ENCODE results near the gene MED26. TPM values are rescaled to one million over a fixed set of nuclear protein-coding genes. Genes with fewer than 3 reads are reported as not detected.
A peak's percentile ranks its signal among the peaks of the same experiment; 100 is the strongest.
"Not testable (repeated sequence)": the region's sequence is repeated elsewhere in the genome, so short reads cannot be mapped to it uniquely, and the experiment has no call there.

MED26 gene
- total RNA-seq, 1 experiment from 2014 or later, result 13.5 TPM

GRCh38 chr19:16659464-16659831, 31.4 kb upstream of the MED26 start:
- Histone ChIP-seq H3K27me3 (no peaks in the 10 kb centered on the region), H3K9me3 (replicated peaks) (no peaks in the 10 kb centered on the region), H3K4me1 (peaks cover 5% of the 10 kb centered on the region), H3K36me3 (peaks cover 30% of the 10 kb centered on the region), H3K4me3 (peak overlapping the region; percentile 90), H3K27ac (peak overlapping the region; percentile 83)
- peak in 1 of 2 experiments; percentile 9 for DNase-seq

- H3K4me1 ChIP-seq, result peaks cover 5% of the 10 kb centered on the region
- no peak overlapping the region for H3K27ac ChIP-seq
- no peak overlapping the region for H3K4me3 ChIP-seq
- no peak for DNase-seq
- H3K9me3 ChIP-seq (replicated peaks), result no peaks in the 10 kb centered on the region
- H3K27me3 ChIP-seq, result no peaks in the 10 kb centered on the region
- H3K36me3 ChIP-seq, result peaks cover 51% of the 10 kb centered on the region
These were observed 29.4 kb upstream of the MED26 start for GRCh38 chr19:16657384-16657783.

DNA sequence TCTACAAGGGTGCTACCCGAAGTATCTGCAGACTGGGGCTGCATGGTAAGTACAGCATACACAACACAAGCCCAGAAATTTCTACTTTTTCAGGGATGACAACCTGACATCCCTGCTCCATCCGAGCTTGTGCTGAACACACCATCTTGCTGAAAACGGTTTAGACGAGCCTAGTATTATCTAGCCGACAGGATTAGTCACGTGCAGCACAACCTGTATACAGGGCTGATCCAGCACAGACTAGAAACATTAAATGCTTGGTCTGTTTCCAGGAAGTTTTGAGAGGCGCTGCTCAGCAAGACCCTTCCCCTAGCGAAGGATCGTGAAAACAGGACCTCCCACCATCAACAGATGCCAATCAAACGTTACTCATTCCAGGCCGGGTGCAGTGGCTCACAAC, 27.7 kb upstream of the MED26 start:
- Histone ChIP-seq H3K27ac (no peak overlapping the region), H3K36me3 (peaks cover 62% of the 10 kb centered on the region), H3K4me3 (no peak overlapping the region), H3K9me3 (replicated peaks) (no peaks in the 10 kb centered on the region), H3K27me3 (no peaks in the 10 kb centered on the region), H3K4me1 (no peaks in the 10 kb centered on the region; the same call in 1 of the 2 replicates)
- DNase-seq, result no peak

- DNase-seq, result no peak
- no peak overlapping the region for H3K27ac ChIP-seq
- no peak overlapping the region for H3K4me3 ChIP-seq
- H3K9me3 ChIP-seq (replicated peaks), result no peaks in the 10 kb centered on the region
- no peaks in the 10 kb centered on the region for H3K27me3 ChIP-seq
- H3K4me1 ChIP-seq, result no peaks in the 10 kb centered on the region; the same call in 1 of the 2 replicates
- H3K36me3 ChIP-seq, result peaks cover 69% of the 10 kb centered on the region
These were observed 26.6 kb upstream of the MED26 start for GRCh38 chr19:16654627-16655026.

GRCh38 chr19:16654140-16654539, 26.1 kb upstream of the MED26 start:
- H3K36me3 ChIP-seq, result peaks cover 73% of the 10 kb centered on the region
- no peak overlapping the region for H3K4me3 ChIP-seq
- no peak overlapping the region for H3K27ac ChIP-seq
- H3K4me1 ChIP-seq, result no peaks in the 10 kb centered on the region; the same call in 1 of the 2 replicates
- H3K9me3 ChIP-seq (replicated peaks), result no peaks in the 10 kb centered on the region
- no peaks in the 10 kb centered on the region for H3K27me3 ChIP-seq
- peak; percentile 48 to 68 for DNase-seq

DNA sequence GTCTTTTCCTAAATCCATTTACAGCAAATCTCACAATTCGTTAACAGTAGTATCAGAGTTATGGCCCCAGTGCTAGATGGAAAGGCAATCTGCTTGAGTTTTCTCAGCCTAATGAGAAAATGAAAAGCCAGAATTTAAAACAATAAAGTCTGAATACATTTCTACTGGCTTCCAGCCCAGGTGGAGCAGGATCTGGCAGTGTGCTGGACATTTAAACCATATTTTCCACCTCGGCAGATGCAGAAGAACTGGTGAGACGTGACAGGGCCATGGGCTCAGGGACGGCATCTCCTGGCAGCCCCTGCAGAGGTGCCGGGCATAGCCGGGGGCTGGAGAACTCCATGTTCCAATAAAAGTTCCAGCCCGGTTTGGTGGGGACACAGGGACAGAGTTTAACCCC, 24.9 kb upstream of the MED26 start:
- no peak overlapping the region for H3K27ac ChIP-seq
- H3K36me3 ChIP-seq, result peaks cover 67% of the 10 kb centered on the region
- no peak for DNase-seq
- H3K27me3 ChIP-seq, result no peaks in the 10 kb centered on the region
- H3K9me3 ChIP-seq (replicated peaks), result no peaks in the 10 kb centered on the region
- H3K4me1 ChIP-seq, result no peaks in the 10 kb centered on the region
- no peak overlapping the region for H3K4me3 ChIP-seq

DNA sequence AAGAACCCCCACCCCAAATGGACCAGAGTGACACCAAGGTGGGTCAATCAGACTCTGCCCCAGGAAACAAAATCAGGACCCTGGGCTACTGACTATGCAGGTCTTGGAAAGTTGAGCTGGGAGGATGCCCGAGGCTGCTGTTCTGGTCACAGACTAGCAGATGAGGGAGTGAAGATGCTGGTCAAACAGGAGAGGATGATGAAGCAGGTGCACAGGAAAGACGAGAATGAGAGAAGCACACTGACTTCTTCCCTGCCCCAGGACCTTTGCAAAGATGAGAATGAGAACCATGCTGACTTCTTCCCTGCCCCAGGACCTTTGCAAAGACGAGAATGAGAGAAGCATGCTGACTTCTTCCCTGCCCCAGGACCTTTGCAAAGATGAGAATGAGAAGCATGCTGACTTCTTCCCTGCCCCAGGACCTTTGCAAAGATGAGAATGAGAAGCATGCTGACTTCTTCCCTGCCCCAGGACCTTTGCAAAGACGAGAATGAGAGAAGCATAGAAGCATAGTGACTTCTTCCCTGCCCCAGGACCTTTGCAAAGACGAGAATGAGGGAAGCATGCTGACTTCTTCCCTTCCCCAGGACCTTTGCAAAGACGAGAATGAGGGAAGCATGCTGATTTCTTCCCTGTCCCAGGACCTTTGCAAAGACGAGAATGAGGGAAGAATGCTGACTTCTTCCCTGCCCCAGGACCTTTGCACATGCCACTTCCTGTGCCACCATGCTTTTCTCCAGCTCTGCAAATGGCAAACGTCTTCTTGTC, 23.6 kb upstream of the MED26 start:
- not testable (repeated sequence) for H3K4me1 ChIP-seq; H3K9me3 ChIP-seq (replicated peaks); H3K27me3 ChIP-seq; DNase-seq; H3K4me3 ChIP-seq; H3K27ac ChIP-seq
- H3K36me3 ChIP-seq, result peaks cover 65% of the 10 kb centered on the region

GRCh38 chr19:16650821-16651220, 22.8 kb upstream of the MED26 start:
- no peaks in the 10 kb centered on the region for H3K4me1 ChIP-seq
- no peaks in the 10 kb centered on the region for H3K27me3 ChIP-seq
- H3K36me3 ChIP-seq, result peaks cover 70% of the 10 kb centered on the region
- no peaks in the 10 kb centered on the region for H3K9me3 ChIP-seq (replicated peaks)
- H3K4me3 ChIP-seq, result no peak overlapping the region
- no peak overlapping the region for H3K27ac ChIP-seq
- no peak for DNase-seq

DNA sequence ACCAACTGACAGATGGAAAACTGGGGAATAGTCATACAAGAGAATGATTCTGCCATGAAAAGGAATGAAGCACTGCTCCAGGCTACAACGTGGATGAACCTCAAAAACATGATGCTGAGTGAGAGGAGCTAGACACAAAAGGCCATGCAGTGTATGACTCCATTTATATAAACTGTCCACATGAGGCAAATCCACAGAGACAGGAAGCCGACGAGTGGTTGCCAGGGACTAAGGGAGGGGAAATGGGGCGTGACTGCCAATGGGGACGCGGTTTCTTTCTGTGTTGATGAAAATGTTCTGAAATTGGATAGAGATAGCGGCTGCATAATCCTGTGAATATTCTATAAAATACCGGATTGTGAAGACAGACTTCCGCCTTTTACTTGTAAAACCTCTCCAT, 21.7 kb upstream of the MED26 start:
- H3K36me3 ChIP-seq, result peaks cover 72% of the 10 kb centered on the region
- DNase-seq, result no peak
- H3K27me3 ChIP-seq, result no peaks in the 10 kb centered on the region
- no peak overlapping the region for H3K4me3 ChIP-seq
- no peaks in the 10 kb centered on the region for H3K4me1 ChIP-seq
- no peak overlapping the region for H3K27ac ChIP-seq
- no peaks in the 10 kb centered on the region for H3K9me3 ChIP-seq (replicated peaks)

GRCh38 chr19:16645140-16645539, 17.1 kb upstream of the MED26 start:
- no peaks in the 10 kb centered on the region for H3K4me1 ChIP-seq
- H3K27me3 ChIP-seq, result no peaks in the 10 kb centered on the region
- H3K4me3 ChIP-seq, result no peak overlapping the region
- H3K36me3 ChIP-seq, result peaks cover 67% of the 10 kb centered on the region
- DNase-seq, result no peak
- no peak overlapping the region for H3K27ac ChIP-seq
- no peaks in the 10 kb centered on the region for H3K9me3 ChIP-seq (replicated peaks)

DNA sequence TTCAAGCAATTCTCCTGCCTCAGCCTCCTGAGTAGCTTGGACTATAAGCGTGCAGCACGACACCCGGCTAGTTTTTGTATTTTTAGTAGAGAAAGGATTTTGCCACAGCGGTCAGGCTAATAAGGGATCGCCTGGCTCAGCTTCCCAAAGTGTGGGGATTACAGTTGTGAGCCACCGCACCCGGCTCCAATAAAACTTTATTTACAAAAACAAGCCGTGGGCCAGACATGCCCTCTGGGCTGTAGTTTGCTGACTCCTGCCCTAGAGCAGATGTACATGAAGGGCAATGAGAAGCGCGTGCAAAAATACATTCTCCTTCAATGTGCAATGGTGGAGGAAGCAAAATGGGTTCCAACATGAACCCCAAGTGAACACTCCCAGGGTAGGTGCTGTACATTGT, 13.7 kb upstream of the MED26 start:
- peaks cover 6% of the 10 kb centered on the region for H3K4me1 ChIP-seq
- DNase-seq, result no peak
- peaks cover 67% of the 10 kb centered on the region for H3K36me3 ChIP-seq
- no peak overlapping the region for H3K27ac ChIP-seq
- no peaks in the 10 kb centered on the region for H3K9me3 ChIP-seq (replicated peaks)
- H3K4me3 ChIP-seq, result no peak overlapping the region
- H3K27me3 ChIP-seq, result no peaks in the 10 kb centered on the region

DNA sequence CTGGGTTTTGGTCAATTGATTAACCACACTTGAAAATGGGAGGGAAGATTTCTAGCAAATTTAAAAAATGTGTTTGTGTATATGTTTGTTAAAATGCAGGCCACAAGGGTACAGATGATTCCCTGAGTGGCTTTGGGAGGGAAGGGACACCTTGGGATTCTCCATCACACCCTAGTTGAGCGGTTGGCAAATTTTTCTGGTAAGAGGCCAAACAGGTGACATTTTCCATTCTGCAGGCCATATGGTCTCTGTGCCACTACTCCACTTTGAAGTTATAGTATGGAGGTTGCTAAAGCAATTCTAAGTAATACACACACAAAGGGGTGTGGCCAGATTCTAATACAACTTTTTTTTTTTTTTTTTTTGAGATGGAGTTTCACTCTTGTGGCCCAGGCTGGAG, 12.9 kb upstream of the MED26 start:
- no peak overlapping the region for H3K4me3 ChIP-seq
- no peaks in the 10 kb centered on the region for H3K9me3 ChIP-seq (replicated peaks)
- no peak overlapping the region for H3K27ac ChIP-seq
- peaks cover 64% of the 10 kb centered on the region for H3K36me3 ChIP-seq
- peaks cover 11% of the 10 kb centered on the region for H3K4me1 ChIP-seq
- DNase-seq, result no peak
- no peaks in the 10 kb centered on the region for H3K27me3 ChIP-seq

- no peak for DNase-seq
These were observed 10.7 kb upstream of the MED26 start for GRCh38 chr19:16638666-16639065.

DNA sequence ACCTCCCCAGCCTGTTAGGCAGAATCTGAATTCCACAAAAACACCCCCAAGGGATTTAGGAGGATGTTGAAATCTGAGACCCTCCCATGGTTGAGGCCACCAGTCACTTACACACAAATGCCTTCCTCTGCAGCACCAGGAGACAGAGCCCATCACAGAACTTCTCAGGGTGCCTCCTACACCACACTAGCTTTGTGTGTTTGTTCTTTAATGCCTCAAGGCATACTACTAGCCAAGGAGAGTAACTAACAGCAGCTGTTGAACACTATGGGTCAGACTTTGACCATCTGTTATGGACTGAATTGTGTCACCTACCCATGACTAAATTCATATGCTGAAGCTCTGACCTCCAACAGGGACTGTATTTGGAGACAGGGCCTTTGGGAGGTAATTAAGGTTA, 9.5 kb upstream of the MED26 start:
- H3K4me3 ChIP-seq, result no peak overlapping the region
- no peaks in the 10 kb centered on the region for H3K9me3 ChIP-seq (replicated peaks)
- peaks cover 58% of the 10 kb centered on the region for H3K36me3 ChIP-seq
- H3K27me3 ChIP-seq, result no peaks in the 10 kb centered on the region
- H3K27ac ChIP-seq, result peak overlapping the region; percentile 91
- peaks cover 11% of the 10 kb centered on the region for H3K4me1 ChIP-seq
- peak; percentile 96 to 99 for DNase-seq

More at GRCh38 chr19:16638666-16639065, 10.7 kb upstream of the MED26 start:
- Histone ChIP-seq H3K4me3 (no peak overlapping the region), H3K27ac (peak overlapping the region; percentile 91; the same call in 1 of the 2 replicates), H3K9me3 (replicated peaks) (no peaks in the 10 kb centered on the region), H3K4me1 (peaks cover 11% of the 10 kb centered on the region), H3K36me3 (peaks cover 60% of the 10 kb centered on the region), H3K27me3 (no peaks in the 10 kb centered on the region)

- Histone ChIP-seq H3K4me3 (no peak overlapping the region), H3K36me3 (peaks cover 37% of the 10 kb centered on the region), H3K4me1 (peaks cover 9% of the 10 kb centered on the region), H3K27me3 (no peaks in the 10 kb centered on the region), H3K9me3 (replicated peaks) (no peaks in the 10 kb centered on the region), H3K27ac (no peak overlapping the region)
- no peak for DNase-seq
These were observed 3.5 kb upstream of the MED26 start for GRCh38 chr19:16631465-16631864.
